HEK293 (cell line): Measurements from ENCODE around the gene OPHN1.

Experiments
- KLF7 ChIP-seq: fragments of 450-650 bp; formaldehyde crosslinking; IDR thresholded peaks from 2 replicates; pipeline ENCODE4 v1.5.1; 2016; ENCODE audit warnings: missing biosample characterization, missing genetic modification characterization, borderline replicate concordance
- MZF1 ChIP-seq: fragments of 450-650 bp; formaldehyde crosslinking; IDR thresholded peaks from 2 replicates; pipeline ENCODE4 v1.5.1; 2017; ENCODE audit warnings: missing biosample characterization, missing genetic modification characterization, borderline replicate concordance
- PBX3 ChIP-seq: sonication (generic); formaldehyde crosslinking; IDR thresholded peaks from 2 replicates; pipeline ENCODE4 v1.8.1; 2022; ENCODE audit warnings: mild to moderate bottlenecking, moderate library complexity, missing genetic modification reagents
- SP2 ChIP-seq: fragments of 450-650 bp; formaldehyde crosslinking; IDR thresholded peaks from 2 replicates; pipeline ENCODE4 v1.5.1; 2016; ENCODE audit warnings: missing biosample characterization, missing genetic modification characterization
- ZBTB11 ChIP-seq: fragments of 450-650 bp; formaldehyde crosslinking; conservative IDR thresholded peaks from 2 replicates; pipeline ENCODE4 v1.5.1; 2016; ENCODE audit warnings: low read depth, missing biosample characterization, missing genetic modification characterization
- ZBTB26 ChIP-seq: fragments of 450-650 bp; formaldehyde crosslinking; optimal IDR thresholded peaks from 2 replicates; pipeline ENCODE3; 2016; ENCODE audit warnings: missing biosample characterization, mild to moderate bottlenecking, missing genetic modification characterization
- ZBTB48 ChIP-seq: fragments of 450-650 bp; formaldehyde crosslinking; IDR thresholded peaks from 2 replicates; pipeline ENCODE4 v1.5.1; 2016; ENCODE audit warnings: missing biosample characterization, missing genetic modification characterization
- ZBTB7A ChIP-seq: fragments of 450-650 bp; formaldehyde crosslinking; IDR thresholded peaks from 2 replicates; pipeline ENCODE4 v1.5.1; 2016; ENCODE audit warnings: low read depth, missing biosample characterization, missing genetic modification characterization
- ZBTB8A ChIP-seq: fragments of 450-650 bp; formaldehyde crosslinking; IDR thresholded peaks from 2 replicates; pipeline ENCODE4 v1.5.1; 2016; ENCODE audit warnings: missing biosample characterization, missing genetic modification characterization
- ZFP41 ChIP-seq: fragments of 450-650 bp; formaldehyde crosslinking; IDR thresholded peaks from 2 replicates; pipeline ENCODE4 v1.5.1; 2016; ENCODE audit warnings: missing biosample characterization, missing genetic modification characterization, borderline replicate concordance
- ZNF138 ChIP-seq: fragments of 450-650 bp; formaldehyde crosslinking; IDR thresholded peaks from 2 replicates; pipeline ENCODE4 v1.5.1; 2016; ENCODE audit warnings: missing biosample characterization, missing genetic modification characterization, borderline replicate concordance
- ZNF202 ChIP-seq: fragments of 450-650 bp; formaldehyde crosslinking; IDR thresholded peaks from 2 replicates; pipeline ENCODE4 v1.5.1; 2016; ENCODE audit warnings: missing biosample characterization, missing genetic modification characterization, borderline replicate concordance
- ZNF223 ChIP-seq: fragments of 450-650 bp; formaldehyde crosslinking; IDR thresholded peaks from 2 replicates; pipeline ENCODE4 v1.5.1; 2016; ENCODE audit warnings: missing biosample characterization, missing genetic modification characterization
- ZNF341 ChIP-seq: fragments of 450-650 bp; formaldehyde crosslinking; IDR thresholded peaks from 2 replicates; pipeline ENCODE4; 2016; ENCODE audit warnings: low read depth, missing biosample characterization, missing genetic modification characterization
- ZNF514 ChIP-seq: fragments of 450-650 bp; formaldehyde crosslinking; IDR thresholded peaks from 2 replicates; pipeline ENCODE4 v1.5.1; 2016; ENCODE audit warnings: missing biosample characterization, missing genetic modification characterization
- ZNF561 ChIP-seq: fragments of 450-650 bp; IDR thresholded peaks from 2 replicates; pipeline ENCODE4 v1.5.1; 2018; ENCODE audit warnings: missing biosample characterization, missing genetic modification characterization, borderline replicate concordance
- ZNF626 ChIP-seq: fragments of 450-650 bp; sonication (Bioruptor Pico); formaldehyde crosslinking; IDR thresholded peaks from 2 replicates; pipeline ENCODE4 v1.5.1; 2018; ENCODE audit warnings: missing biosample characterization, missing genetic modification characterization, inconsistent platforms
- ZNF654 ChIP-seq: fragments of 450-650 bp; formaldehyde crosslinking; IDR thresholded peaks from 2 replicates; pipeline ENCODE4 v1.5.1; 2016; ENCODE audit warnings: low read depth, missing biosample characterization, missing genetic modification characterization
- ZNF707 ChIP-seq: fragments of 450-650 bp; formaldehyde crosslinking; IDR thresholded peaks from 2 replicates; pipeline ENCODE4 v1.5.1; 2016; ENCODE audit warnings: missing biosample characterization, missing genetic modification characterization
- ZNF768 ChIP-seq: fragments of 450-650 bp; formaldehyde crosslinking; IDR thresholded peaks from 2 replicates; pipeline ENCODE4 v1.5.1; 2018; ENCODE audit warnings: missing biosample characterization, mild to moderate bottlenecking, missing genetic modification characterization
- ZXDB ChIP-seq: fragments of 450-650 bp; formaldehyde crosslinking; IDR thresholded peaks from 2 replicates; pipeline ENCODE4 v1.5.1; 2016; ENCODE audit warnings: missing biosample characterization, missing genetic modification characterization
- TF ChIP-seq, protein P1 (sequence below): fragments of 450-650 bp; formaldehyde crosslinking; IDR thresholded peaks from 2 replicates; pipeline ENCODE4 v1.5.1; 2016; ENCODE audit warnings: missing biosample characterization, missing genetic modification characterization
- TF ChIP-seq, protein P2 (sequence below): fragments of 450-650 bp; formaldehyde crosslinking; IDR thresholded peaks from 2 replicates; pipeline ENCODE4 v1.5.1; 2016; ENCODE audit warnings: missing biosample characterization, missing genetic modification characterization
- TF ChIP-seq, protein P3 (sequence below): fragments of 450-650 bp; formaldehyde crosslinking; IDR thresholded peaks from 2 replicates; pipeline ENCODE4 v1.5.1; 2017; ENCODE audit warnings: missing biosample characterization, missing genetic modification characterization
- TF ChIP-seq, protein P4 (sequence below): fragments of 450-650 bp; formaldehyde crosslinking; IDR thresholded peaks from 2 replicates; pipeline ENCODE4 v1.5.1; 2017; ENCODE audit warnings: missing biosample characterization, missing genetic modification characterization

Gene OPHN1

GRCh38 chrX:68433155-68433980, at the start of gene OPHN1 (continued):
- TF ChIP-seq ZBTB11 (tag by site-specific recombination) (peak; percentile 84), ZNF626 (tag by site-specific recombination) (no peak), ZNF341 (tag by site-specific recombination) (peak; percentile 98), ZNF514 (tag by site-specific recombination) (no peak), KLF7 (tag by site-specific recombination) (0 out of 2 replicates have a peak, but pooled peaks have one; percentile 19), ZBTB26 (peak; percentile 44), ZNF202 (no peak), ZNF138 (tag by site-specific recombination) (no peak), ZNF707 (no peak), ZBTB7A (tag by site-specific recombination) (no peak), ZNF654 (tag by site-specific recombination) (no peak), ZXDB (tag by site-specific recombination) (peak; percentile 43; the same call in 1 of the 2 replicates), PBX3 (0 out of 2 replicates have a peak, but pooled peaks have one; percentile 20), ZBTB48 (tag by site-specific recombination) (peak; percentile 66; the same call in 1 of the 2 replicates), MZF1 (tag by site-specific recombination) (0 out of 2 replicates have a peak, but pooled peaks have one; percentile 34), ZNF768 (tag by site-specific recombination) (no peak), ZFP41 (tag by site-specific recombination) (no peak), SP2 (tag by site-specific recombination) (peak; percentile 87), ZBTB8A (tag by site-specific recombination) (peak; percentile 84), ZNF561 (tag by site-specific recombination) (peak; percentile 73; the same call in 1 of the 2 replicates), ZNF223 (no peak)
- TF ChIP-seq, protein P1, sequence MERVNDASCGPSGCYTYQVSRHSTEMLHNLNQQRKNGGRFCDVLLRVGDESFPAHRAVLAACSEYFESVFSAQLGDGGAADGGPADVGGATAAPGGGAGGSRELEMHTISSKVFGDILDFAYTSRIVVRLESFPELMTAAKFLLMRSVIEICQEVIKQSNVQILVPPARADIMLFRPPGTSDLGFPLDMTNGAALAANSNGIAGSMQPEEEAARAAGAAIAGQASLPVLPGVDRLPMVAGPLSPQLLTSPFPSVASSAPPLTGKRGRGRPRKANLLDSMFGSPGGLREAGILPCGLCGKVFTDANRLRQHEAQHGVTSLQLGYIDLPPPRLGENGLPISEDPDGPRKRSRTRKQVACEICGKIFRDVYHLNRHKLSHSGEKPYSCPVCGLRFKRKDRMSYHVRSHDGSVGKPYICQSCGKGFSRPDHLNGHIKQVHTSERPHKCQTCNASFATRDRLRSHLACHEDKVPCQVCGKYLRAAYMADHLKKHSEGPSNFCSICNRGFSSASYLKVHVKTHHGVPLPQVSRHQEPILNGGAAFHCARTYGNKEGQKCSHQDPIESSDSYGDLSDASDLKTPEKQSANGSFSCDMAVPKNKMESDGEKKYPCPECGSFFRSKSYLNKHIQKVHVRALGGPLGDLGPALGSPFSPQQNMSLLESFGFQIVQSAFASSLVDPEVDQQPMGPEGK = peak; percentile 48
- TF ChIP-seq, protein P2, sequence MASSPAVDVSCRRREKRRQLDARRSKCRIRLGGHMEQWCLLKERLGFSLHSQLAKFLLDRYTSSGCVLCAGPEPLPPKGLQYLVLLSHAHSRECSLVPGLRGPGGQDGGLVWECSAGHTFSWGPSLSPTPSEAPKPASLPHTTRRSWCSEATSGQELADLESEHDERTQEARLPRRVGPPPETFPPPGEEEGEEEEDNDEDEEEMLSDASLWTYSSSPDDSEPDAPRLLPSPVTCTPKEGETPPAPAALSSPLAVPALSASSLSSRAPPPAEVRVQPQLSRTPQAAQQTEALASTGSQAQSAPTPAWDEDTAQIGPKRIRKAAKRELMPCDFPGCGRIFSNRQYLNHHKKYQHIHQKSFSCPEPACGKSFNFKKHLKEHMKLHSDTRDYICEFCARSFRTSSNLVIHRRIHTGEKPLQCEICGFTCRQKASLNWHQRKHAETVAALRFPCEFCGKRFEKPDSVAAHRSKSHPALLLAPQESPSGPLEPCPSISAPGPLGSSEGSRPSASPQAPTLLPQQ = peak; percentile 69
- TF ChIP-seq, protein P3, sequence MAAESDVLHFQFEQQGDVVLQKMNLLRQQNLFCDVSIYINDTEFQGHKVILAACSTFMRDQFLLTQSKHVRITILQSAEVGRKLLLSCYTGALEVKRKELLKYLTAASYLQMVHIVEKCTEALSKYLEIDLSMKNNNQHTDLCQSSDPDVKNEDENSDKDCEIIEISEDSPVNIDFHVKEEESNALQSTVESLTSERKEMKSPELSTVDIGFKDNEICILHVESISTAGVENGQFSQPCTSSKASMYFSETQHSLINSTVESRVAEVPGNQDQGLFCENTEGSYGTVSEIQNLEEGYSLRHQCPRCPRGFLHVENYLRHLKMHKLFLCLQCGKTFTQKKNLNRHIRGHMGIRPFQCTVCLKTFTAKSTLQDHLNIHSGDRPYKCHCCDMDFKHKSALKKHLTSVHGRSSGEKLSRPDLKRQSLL = peak; percentile 81; the same call in 1 of the 2 replicates
- TF ChIP-seq, protein P4, sequence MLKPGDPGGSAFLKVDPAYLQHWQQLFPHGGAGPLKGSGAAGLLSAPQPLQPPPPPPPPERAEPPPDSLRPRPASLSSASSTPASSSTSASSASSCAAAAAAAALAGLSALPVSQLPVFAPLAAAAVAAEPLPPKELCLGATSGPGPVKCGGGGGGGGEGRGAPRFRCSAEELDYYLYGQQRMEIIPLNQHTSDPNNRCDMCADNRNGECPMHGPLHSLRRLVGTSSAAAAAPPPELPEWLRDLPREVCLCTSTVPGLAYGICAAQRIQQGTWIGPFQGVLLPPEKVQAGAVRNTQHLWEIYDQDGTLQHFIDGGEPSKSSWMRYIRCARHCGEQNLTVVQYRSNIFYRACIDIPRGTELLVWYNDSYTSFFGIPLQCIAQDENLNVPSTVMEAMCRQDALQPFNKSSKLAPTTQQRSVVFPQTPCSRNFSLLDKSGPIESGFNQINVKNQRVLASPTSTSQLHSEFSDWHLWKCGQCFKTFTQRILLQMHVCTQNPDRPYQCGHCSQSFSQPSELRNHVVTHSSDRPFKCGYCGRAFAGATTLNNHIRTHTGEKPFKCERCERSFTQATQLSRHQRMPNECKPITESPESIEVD (tag by site-specific recombination) = no peak
